HG03097 (cell line): ENCODE data around the gene PLXNA2.

ENCODE experiments used
- ATAC-seq: cut with Tn5 transposase; IDR thresholded peaks from one replicate; pipeline ENCODE4 v1.9.1; 2021; ENCODE audit not compliant: unreplicated experiment, low FRiP score

The PLXNA2 gene

GRCh38 chr1:207990455-207990854 is 253.7 kb downstream of the PLXNA2 start:
- ATAC-seq, result no peak

GRCh38 chr1:207988326-207989165 is 255.6 kb downstream of the PLXNA2 start:
- no peak for ATAC-seq

GRCh38 chr1:207987164-207987563 is 257.0 kb downstream of the PLXNA2 start:
- ATAC-seq, result no peak

- no peak for ATAC-seq
Observed at GRCh38 chr1:207985996-207986395, 258.2 kb downstream of the PLXNA2 start.

- ATAC-seq, result no peak
Observed at GRCh38 chr1:207984831-207985572, 259.2 kb downstream of the PLXNA2 start.

- no peak for ATAC-seq
Observed at GRCh38 chr1:207983044-207983635, 261.0 kb downstream of the PLXNA2 start.

- ATAC-seq, result no peak
Observed at GRCh38 chr1:207981976-207982375, 262.2 kb downstream of the PLXNA2 start.

- ATAC-seq, result no peak
Observed at GRCh38 chr1:207978441-207978840, 265.7 kb downstream of the PLXNA2 start.

GRCh38 chr1:207977876-207978275 is 266.3 kb downstream of the PLXNA2 start:
- no peak for ATAC-seq

- ATAC-seq, result no peak
Observed at GRCh38 chr1:207973898-207974568, 270.2 kb downstream of the PLXNA2 start.

- ATAC-seq, result no peak
Observed at GRCh38 chr1:207972337-207972736, 271.8 kb downstream of the PLXNA2 start.
